GM12878 (cell line): ENCODE results near the gene C6orf89. TPM values are rescaled to one million over a fixed set of nuclear protein-coding genes. Genes with fewer than 3 reads are reported as not detected.

Experiments
- ATAC-seq: fragments of 200-7000 bp; cut with Tn5 transposase; 3 replicates; pipeline ENCODE4 v1.9.1; 2020; ENCODE audit warnings: mild to moderate bottlenecking, moderate library complexity
- BruUV-seq: library from RNA; stranded (reverse); fragments of 400-500 nt; replicated peaks from 2 replicates; lab custom pipeline; 2021; lab: Mats Ljungman, UMichigan
- CTCF ChIA-PET: fragments of 300-600 bp; sonication (Branson Sonifier 250); formaldehyde crosslinking; extraction: SDS; loops from one replicate; lab custom pipeline; 2021; ENCODE audit warnings: inconsistent platforms; lab: Yijun Ruan, JAX
- POLR2A ChIA-PET: fragments of 350-600 bp; formaldehyde crosslinking; extraction: SDS; loops from one replicate; lab custom pipeline; 2021; ENCODE audit warnings: inconsistent platforms; lab: Charles Lee
- RAD21 ChIA-PET: fragments of 300-600 bp; sonication (Branson Sonifier 250); formaldehyde crosslinking; loops from one replicate; lab custom pipeline; 2023; ENCODE audit warnings: antibody characterized with exemption; ENCODE audit not compliant: unreplicated experiment; lab: Charles Lee
- SMC1A ChIA-PET: fragments of 300-600 bp; sonication (Branson Sonifier 250); formaldehyde crosslinking; loops from one replicate; lab custom pipeline; 2023; ENCODE audit not compliant: unreplicated experiment, uncharacterized antibody; lab: Charles Lee
- DNase-seq: peaks from one replicate; pipeline ENCODE4 v3.0.0-alpha.2; 2011; ENCODE audit warnings: low read depth, low spot score
- FAIRE-seq: peaks from 3 replicates; lab custom pipeline; 2011; peaks lifted over from hg19 to GRCh38; lab: Jason Lieb, UNC
- H2AFZ ChIP-seq: 2 replicates; pipeline ENCODE4 v1.6.0; 2011; ENCODE audit warnings: low read depth, low read length, control low read depth; ENCODE audit not compliant: control insufficient read depth
- H3K27ac ChIP-seq: 2 replicates; pipeline ENCODE4 v1.5.1; 2011; ENCODE audit warnings: control low read depth; ENCODE audit not compliant: control insufficient read depth, insufficient read depth
- H3K27me3 ChIP-seq, 2 experiments: replicated peaks in 1 of 2; 2 replicates each; pipeline versions ENCODE4 v1.6.0 to v1.6.1; 2011; ENCODE audit warnings: low read length in 1 of 2; ENCODE audit not compliant: control insufficient read depth in 2 of 2, insufficient read depth in 2 of 2
- H3K36me3 ChIP-seq, 2 experiments: 2 replicates each; pipeline ENCODE4 v1.5.1; 2011; ENCODE audit warnings: low read length in 1 of 2; ENCODE audit not compliant: control insufficient read depth in 2 of 2, insufficient read depth in 2 of 2
- H3K4me1 ChIP-seq: 2 replicates; pipeline ENCODE4 v1.6.1; 2011; ENCODE audit warnings: mild to moderate bottlenecking, low read length, moderate library complexity, mixed read lengths; ENCODE audit not compliant: control insufficient read depth, insufficient read depth
- H3K4me2 ChIP-seq: 2 replicates; pipeline ENCODE4 v1.6.0; 2011; ENCODE audit warnings: control low read depth; ENCODE audit not compliant: control insufficient read depth, insufficient read depth
- H3K4me3 ChIP-seq: fragments of 200-600 bp; sonication (generic); 2 replicates; pipeline ENCODE4 v1.5.1; 2016
- H3K79me2 ChIP-seq: 2 replicates; pipeline ENCODE4 v1.6.0; 2011; ENCODE audit warnings: low read length; ENCODE audit not compliant: control insufficient read depth, insufficient read depth
- H3K9ac ChIP-seq: 2 replicates; pipeline ENCODE4 v1.8.0; 2011; ENCODE audit warnings: low read length, control low read depth, mixed read lengths; ENCODE audit not compliant: control insufficient read depth, insufficient read depth
- H3K9me3 ChIP-seq: replicated peaks from 3 replicates; pipeline ENCODE4 v1.5.1; 2011; ENCODE audit warnings: mild to moderate bottlenecking, low read length; ENCODE audit not compliant: control insufficient read depth, insufficient read depth
- H4K20me1 ChIP-seq: 2 replicates; pipeline ENCODE4 v1.6.0; 2011; ENCODE audit not compliant: control insufficient read depth, insufficient read depth
- CBX5 ChIP-seq: sonication (generic); IDR thresholded peaks from 2 replicates; pipeline ENCODE4 v1.6.1; 2016; ENCODE audit warnings: low read depth, moderate library complexity, mild to moderate bottlenecking, inconsistent platforms
- MEF2A ChIP-seq: IDR thresholded peaks from 2 replicates; pipeline ENCODE4 v1.6.1; 2011; ENCODE audit warnings: low read depth, mild to moderate bottlenecking, low read length, moderate library complexity; ENCODE audit not compliant: insufficient read depth
- RAD21 ChIP-seq: IDR thresholded peaks from 2 replicates; pipeline ENCODE4 v1.6.1; 2011; ENCODE audit warnings: mild to moderate bottlenecking, low read depth, low read length, moderate library complexity; ENCODE audit not compliant: insufficient read depth
- SMC3 ChIP-seq: IDR thresholded peaks from 2 replicates; pipeline ENCODE4 v1.6.1; 2011; ENCODE audit warnings: low read length, improper control_type of control experiment, borderline replicate concordance
- SUZ12 ChIP-seq: fragments of 200-600 bp; sonication (generic); IDR thresholded peaks from one replicate; pipeline ENCODE4 v1.6.1; 2018; ENCODE audit warnings: antibody characterized with exemption, mild to moderate bottlenecking; ENCODE audit not compliant: unreplicated experiment
- TCF7 ChIP-seq: IDR thresholded peaks from 2 replicates; pipeline ENCODE4 v1.6.1; 2014; ENCODE audit warnings: antibody characterized with exemption, borderline replicate concordance
- YY1 ChIP-seq: IDR thresholded peaks from 2 replicates; pipeline ENCODE4 v1.6.1; 2011; ENCODE audit warnings: low read depth, mild to moderate bottlenecking, low read length
- WGBS: methylation state at CpG from one replicate; pipeline ENCODE4 v1.1.6; 2016; ENCODE audit warnings: low lambda C conversion rate; ENCODE audit not compliant: insufficient replicate concordance, insufficient coverage; ENCODE audit errors: missing lambda C conversion rate; 5-methylcytosine and 5-hydroxymethylcytosine counted together
- in situ Hi-C: fragments of 300-500 bp; cut with MboI; formaldehyde crosslinking; loops from 9 replicates; pipeline ENCODE4 v1.14.3; 2018; ENCODE audit warnings: mixed read lengths
- intact Hi-C: fragments of 100-400 bp; cut with micrococcal nuclease; formaldehyde crosslinking; loops from one replicate; pipeline ENCODE4 v1.14.2; 2022; ENCODE audit not compliant: unreplicated experiment
- polyA plus RNA-seq, 11 experiments: library from polyadenylated mRNA; depleted of rRNA in 4 of 11; unstranded in 6 of 11; stranded (reverse) in 5 of 11; fragments of >200 nt; fragmentation: Nextera tagmentation in 4 of 11; fragmentation: Illumina TruSeq in 1 of 11; extraction: Ambion mirVana in 4 of 11; extraction: Trizol in 1 of 11; gene quantifications; 1 replicate in 1 of 11; 2 replicates in 10 of 11; pipeline versions ENCODE4 v1.2.1 to v1.2.3, GENCODE V29; 2011 to 2016; ENCODE audit warnings: inconsistent platforms in 2 of 11, missing spikeins in 2 of 11, low read depth in 1 of 11
- total RNA-seq, 4 experiments: library from RNA; depleted of rRNA in 3 of 4; stranded (reverse); fragments of >200 nt in 3 of 4; fragmentation: Illumina TruSeq in 1 of 4; extraction: Trizol in 1 of 4; gene quantifications; 2 replicates each; pipeline versions ENCODE4 v1.2.1 to v1.2.3, GENCODE V29; 2013 to 2021
- TF ChIP-seq, protein P1 (sequence below): IDR thresholded peaks from 2 replicates; pipeline ENCODE4 v1.6.1; 2011; ENCODE audit warnings: low read depth, low read length, improper control_type of control experiment, borderline replicate concordance
- TF ChIP-seq, protein P2 (sequence below): fragments of 450-650 bp; IDR thresholded peaks from 2 replicates; pipeline ENCODE4 v1.6.1; 2017; ENCODE audit warnings: low read depth, mild to moderate bottlenecking, moderate library complexity
- TF ChIP-seq, protein P3 (sequence below), 3 experiments: IDR thresholded peaks in 2 of 3; conservative IDR thresholded peaks in 1 of 3; 2 replicates each; pipeline ENCODE4 v1.5.1; 2011; ENCODE audit warnings: low read depth in 3 of 3, low read length in 3 of 3, mild to moderate bottlenecking in 3 of 3, control low read depth in 2 of 3, moderate library complexity in 2 of 3, inconsistent platforms in 1 of 3, mixed read lengths in 1 of 3; ENCODE audit not compliant: control insufficient read depth in 2 of 3, insufficient read depth in 1 of 3; ENCODE audit errors: extremely low read depth in 1 of 3

C6orf89 gene
- total and polyA plus RNA-seq, 10 of the 15 experiments (the other 5 are each of a cell fraction or from before 2014, with no cell fraction given): 10.8 to 42.7 (median 28.6) TPM

DNA sequence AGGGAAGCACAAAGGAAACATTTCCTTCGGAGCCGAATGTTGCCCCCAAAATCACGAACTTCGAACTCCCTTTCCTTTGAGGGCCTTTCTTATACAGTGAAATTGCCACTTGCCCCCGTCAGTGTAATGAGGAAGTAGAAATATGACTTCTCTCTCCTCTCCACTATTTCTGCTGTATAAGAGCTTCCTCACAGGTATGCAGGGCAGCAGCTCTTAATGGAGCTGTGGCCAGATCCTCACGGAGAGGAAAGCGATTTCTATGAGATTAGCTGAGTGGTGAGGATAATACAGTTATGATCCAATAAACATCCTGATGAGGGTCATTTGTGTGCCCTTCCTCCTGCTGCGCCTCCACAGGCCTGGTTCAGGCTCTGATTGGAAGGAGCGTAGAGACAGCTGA lies 35.7 kb upstream of the C6orf89 start (continued):
- TF ChIP-seq TCF7 (no peak), MEF2A (no peak)
- TF ChIP-seq, protein P1, sequence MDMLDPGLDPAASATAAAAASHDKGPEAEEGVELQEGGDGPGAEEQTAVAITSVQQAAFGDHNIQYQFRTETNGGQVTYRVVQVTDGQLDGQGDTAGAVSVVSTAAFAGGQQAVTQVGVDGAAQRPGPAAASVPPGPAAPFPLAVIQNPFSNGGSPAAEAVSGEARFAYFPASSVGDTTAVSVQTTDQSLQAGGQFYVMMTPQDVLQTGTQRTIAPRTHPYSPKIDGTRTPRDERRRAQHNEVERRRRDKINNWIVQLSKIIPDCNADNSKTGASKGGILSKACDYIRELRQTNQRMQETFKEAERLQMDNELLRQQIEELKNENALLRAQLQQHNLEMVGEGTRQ: no peak
- TF ChIP-seq, all 136 proteins: peak for 0

DNA sequence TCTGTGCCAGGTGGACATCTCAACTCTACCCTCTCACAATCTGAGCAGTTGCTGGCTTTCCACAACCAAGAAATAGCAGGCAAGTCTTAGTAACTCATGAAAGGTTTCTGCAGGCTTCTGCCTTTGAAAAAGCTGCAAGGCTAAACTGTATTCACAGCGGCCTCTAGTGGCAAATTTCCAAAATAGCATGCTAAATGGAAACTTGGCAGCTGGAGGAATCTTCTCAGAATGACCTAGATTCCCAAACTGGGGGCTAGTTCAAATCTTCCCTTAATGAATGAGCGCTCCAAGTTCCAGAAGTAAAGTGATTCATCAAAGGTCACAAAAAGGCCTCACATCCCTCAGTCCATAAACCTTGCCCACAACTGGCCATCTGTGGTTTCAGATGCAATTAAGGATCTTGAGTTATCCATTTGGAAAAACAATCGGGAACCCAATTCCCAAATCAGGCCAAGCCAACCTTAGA lies 34.6 kb upstream of the C6orf89 start:
- ChIA-PET CTCF (interaction anchor here (0.7 to 5.4 kb wide), 33 partner anchors 9 to 460 kb away, joined by 3 to 147 read pairs (median 6); partner anchors contain the start of genes C6orf89 and PPIL1), POLR2A (interaction anchor here (0.6 kb wide), 1 partner anchor 22 kb away, joined by 3 read pairs; no protein-coding TSS in a partner anchor), SMC1A (interaction anchor here (0.8 to 7.2 kb wide), 9 partner anchors 13 to 236 kb away, joined by 3 to 106 read pairs (median 4); partner anchors contain the start of gene PPIL1), RAD21 (interaction anchor here (0.6 to 6.2 kb wide), 6 partner anchors 67 to 306 kb away, joined by 3 to 49 read pairs (median 6); no protein-coding TSS in a partner anchor)
- Histone ChIP-seq H2AFZ (no peak overlapping the region), H3K9me3 (no peaks in the 10 kb centered on the region; the same call in 2 of the 3 replicates), H3K4me3 (no peak overlapping the region), H3K79me2 (no peaks in the 10 kb centered on the region), H3K9ac (no peak overlapping the region), H3K27me3 (no peaks in the 10 kb centered on the region), H3K4me2 (no peak overlapping the region), H3K4me1 (no peaks in the 10 kb centered on the region), H3K27ac (no peak overlapping the region), H3K36me3 (peaks cover 6 to 10% of the 10 kb centered on the region in 2 experiments; a peak in 3 of 4 replicates), H4K20me1 (no peaks in the 10 kb centered on the region)
- peak; percentile 84 for FAIRE-seq
- intact Hi-C loops: loop anchor here (1.0 to 10.0 kb wide), 3 partner anchors 69 to 226 kb away; no protein-coding TSS in a partner anchor
- BruUV-seq: no TSS peak
- DNase-seq: no peak
- ATAC-seq: peak; percentile 46; the same call in 2 of the 3 replicates
- TF ChIP-seq SUZ12 (no peak), YY1 (peak; percentile 63; the same call in 1 of the 2 replicates), RAD21 (peak; percentile 70), CBX5 (peak; percentile 96), SMC3 (peak; percentile 65; the same call in 1 of the 2 replicates)
- TF ChIP-seq, protein P2, sequence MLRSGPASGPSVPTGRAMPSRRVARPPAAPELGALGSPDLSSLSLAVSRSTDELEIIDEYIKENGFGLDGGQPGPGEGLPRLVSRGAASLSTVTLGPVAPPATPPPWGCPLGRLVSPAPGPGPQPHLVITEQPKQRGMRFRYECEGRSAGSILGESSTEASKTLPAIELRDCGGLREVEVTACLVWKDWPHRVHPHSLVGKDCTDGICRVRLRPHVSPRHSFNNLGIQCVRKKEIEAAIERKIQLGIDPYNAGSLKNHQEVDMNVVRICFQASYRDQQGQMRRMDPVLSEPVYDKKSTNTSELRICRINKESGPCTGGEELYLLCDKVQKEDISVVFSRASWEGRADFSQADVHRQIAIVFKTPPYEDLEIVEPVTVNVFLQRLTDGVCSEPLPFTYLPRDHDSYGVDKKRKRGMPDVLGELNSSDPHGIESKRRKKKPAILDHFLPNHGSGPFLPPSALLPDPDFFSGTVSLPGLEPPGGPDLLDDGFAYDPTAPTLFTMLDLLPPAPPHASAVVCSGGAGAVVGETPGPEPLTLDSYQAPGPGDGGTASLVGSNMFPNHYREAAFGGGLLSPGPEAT: no peak
- TF ChIP-seq, protein P3, sequence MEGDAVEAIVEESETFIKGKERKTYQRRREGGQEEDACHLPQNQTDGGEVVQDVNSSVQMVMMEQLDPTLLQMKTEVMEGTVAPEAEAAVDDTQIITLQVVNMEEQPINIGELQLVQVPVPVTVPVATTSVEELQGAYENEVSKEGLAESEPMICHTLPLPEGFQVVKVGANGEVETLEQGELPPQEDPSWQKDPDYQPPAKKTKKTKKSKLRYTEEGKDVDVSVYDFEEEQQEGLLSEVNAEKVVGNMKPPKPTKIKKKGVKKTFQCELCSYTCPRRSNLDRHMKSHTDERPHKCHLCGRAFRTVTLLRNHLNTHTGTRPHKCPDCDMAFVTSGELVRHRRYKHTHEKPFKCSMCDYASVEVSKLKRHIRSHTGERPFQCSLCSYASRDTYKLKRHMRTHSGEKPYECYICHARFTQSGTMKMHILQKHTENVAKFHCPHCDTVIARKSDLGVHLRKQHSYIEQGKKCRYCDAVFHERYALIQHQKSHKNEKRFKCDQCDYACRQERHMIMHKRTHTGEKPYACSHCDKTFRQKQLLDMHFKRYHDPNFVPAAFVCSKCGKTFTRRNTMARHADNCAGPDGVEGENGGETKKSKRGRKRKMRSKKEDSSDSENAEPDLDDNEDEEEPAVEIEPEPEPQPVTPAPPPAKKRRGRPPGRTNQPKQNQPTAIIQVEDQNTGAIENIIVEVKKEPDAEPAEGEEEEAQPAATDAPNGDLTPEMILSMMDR (IDR thresholded peaks at IDR 0.05 in 2 of 3, conservative IDR thresholded peaks at IDR 0.05 in 1 of 3; ENCODE audit: control insufficient read depth in 2 of 3, extremely low read depth in 1 of 3, insufficient read depth in 1 of 3, low read depth in 3 of 3, low read length in 3 of 3): peak; percentile 71 to 79 (median 77)
- in situ Hi-C loops: no loop called here
- WGBS: 32% methylated on average over 3 of the region's 3 CpGs
